Stimulated activated CD8-positive, alpha-beta memory T cell treated with anti-CD3 and anti-CD28 coated beads, Interleukin-7, amount 100 ng/mL, for 4 hours (primary cell): ENCODE measurements around the gene CYP4F8.
"Not testable (repeated sequence)": the region's sequence is repeated elsewhere in the genome, so short reads cannot be mapped to it uniquely, and the experiment has no call there.

ENCODE experiments used
- DNase-seq, 2 donors: peaks; one replicate each; pipeline ENCODE4 v3.0.0-alpha.2; 2020; ENCODE audit warnings: low read depth in 2 of 2

CYP4F8 gene

DNA sequence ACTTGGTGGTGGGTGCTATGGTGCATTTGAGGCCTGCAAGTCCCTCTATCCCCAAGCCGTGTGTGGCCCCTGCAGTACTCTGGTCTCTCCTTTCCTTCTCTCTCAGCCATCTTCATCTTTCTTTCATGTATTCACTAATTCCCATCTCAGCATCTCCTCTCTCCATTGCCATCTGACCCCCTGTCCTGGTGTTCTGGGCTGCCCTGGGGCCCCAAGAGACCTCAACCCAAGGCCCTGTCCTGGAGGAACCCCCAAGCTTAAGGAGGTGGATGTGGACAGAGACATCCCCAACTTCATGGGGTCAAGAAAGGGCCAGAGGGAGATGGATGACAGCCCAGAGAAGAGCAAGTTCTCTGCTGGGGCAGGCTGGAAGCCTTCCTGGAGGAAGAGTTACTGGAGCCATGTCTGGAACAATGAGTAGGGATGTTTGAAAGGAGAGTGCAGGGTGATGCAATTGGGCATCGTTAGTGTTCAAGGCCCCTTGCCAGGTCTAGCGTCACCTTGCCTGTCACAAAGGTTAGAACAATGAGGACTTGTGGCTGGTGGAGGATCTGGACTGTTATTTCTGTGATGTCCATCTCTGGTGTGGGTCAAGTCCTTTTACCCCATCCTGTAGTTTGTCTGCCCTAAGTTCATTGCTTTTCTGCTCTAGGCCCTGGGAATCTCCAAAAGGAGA is 29.2 kb downstream of the CYP4F8 start:
- DNase-seq: no peak

DNA sequence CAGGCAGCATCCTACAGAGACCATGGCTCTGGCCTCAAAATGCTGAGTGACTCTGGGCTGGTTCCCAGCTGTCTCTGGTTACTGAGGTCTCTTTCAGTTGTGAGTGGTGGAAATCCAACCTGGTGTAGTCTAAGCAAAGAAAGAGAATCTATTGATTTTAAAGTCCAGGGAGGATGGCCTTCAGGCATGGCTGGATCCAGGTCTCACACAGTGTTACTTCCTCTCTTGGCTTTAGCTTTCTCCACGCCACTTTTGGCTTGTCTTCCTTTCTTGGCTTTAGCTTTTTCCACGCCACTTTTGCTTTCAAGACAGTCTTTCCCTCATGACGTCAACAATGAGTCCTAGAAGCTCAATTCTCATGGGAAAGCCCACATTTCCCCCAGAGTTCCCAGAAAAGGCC is 29.8 kb downstream of the CYP4F8 start:
- no peak for DNase-seq

DNA sequence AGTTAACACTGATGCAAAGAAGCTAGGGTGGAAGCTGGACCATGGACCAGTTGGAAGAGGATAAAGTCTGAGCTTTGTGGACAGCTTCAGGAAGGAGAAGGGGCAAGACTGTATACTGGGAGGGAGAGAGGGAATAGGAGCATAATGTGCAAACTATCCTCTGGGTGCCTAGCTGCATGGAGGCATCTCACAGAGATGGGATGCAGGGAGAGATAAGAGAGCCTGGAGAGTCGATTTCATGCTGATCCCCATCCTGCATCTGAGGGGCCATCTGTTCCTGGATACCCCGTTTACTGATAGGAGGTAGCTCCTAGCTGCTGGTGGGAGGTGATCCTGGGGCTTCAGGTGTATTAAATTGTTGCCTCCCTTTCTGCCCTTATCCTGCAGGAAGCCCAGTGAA is 34.5 kb downstream of the CYP4F8 start:
- DNase-seq: no peak

DNA sequence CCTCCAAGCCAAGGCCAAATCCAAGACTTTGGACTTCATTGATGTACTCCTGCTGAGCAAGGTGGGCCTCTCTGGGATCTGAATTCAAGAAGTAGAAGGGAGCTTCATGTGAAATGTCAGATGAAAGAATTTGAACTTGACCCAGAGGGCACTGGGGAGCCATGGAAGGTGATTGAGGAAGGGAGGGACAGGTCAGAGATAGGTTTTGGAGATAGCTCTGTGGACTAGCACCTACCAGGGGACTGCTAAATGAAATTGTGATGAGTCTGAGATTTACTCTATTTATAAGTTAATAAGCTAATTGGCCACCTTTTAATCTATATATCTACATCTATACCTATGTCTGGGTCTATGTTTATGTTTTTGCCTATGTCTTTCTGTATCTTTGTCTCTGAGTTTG is 35.1 kb downstream of the CYP4F8 start:
- not testable (repeated sequence) for DNase-seq

DNA sequence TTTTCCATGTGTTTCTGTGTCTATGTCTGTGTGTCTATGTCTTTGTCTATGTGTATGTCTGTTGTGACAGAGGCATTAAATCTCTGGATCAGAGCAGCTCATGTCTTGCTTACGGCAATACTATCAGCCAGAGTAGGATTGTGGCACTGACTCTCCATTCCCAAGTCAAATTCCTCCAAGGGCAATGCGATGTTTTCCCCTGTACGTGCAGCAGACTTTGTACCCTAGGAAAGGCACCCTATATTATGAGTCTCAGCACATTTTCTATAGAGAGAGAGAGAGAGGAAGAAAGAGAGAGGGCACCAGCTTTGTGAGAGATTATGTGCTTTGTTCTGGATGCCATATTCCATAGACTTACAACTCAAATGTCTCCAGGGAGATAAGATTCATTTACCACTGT is 36.8 kb downstream of the CYP4F8 start:
- no peak for DNase-seq

DNA sequence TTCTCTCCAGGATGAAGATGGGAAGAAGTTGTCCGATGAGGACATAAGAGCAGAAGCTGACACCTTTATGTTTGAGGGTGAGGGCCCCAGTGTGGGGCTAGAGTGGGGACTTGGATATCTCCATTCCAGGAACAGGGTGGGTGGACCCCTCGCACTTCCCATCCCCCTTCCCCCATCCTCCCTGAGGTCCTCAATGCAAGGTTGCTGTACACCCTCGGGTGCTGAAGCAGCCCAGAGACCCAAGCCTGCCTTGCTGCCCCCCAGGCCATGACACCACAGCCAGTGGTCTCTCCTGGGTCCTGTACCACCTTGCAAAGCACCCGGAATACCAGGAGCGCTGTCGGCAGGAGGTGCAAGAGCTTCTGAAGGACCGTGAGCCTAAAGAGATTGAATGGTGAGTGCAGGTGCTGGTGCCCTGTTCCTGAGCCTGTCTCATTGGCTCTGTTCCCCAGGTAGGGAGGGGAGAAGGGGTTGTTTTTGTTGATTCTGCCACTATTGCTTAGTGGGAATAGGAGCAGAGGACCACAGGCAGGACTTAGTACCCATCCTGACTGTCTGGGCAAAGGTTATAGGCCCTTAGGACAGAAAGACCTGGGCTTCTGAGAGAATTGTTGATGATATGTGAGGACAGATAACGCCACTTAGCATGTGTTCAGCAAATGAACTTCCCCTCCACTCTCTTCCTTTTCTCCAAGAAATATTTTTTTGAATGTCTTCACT is 37.7 kb downstream of the CYP4F8 start:
- no peak for DNase-seq

DNA sequence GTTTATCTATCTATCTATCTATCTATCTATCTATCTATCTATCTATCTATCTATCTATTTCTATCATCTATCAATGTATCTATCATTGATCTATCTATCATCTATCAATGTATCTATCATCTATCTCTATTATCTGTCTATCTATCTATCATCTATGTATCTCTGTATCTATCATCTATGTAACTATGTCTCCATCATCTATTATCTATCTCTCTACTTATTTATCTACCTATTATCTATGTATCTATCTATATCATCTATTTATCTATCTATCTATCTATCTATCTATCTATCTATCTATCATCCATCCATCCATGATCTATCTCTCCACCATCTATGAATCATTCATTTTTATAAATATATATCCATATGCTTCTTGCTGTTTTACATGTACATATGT is 41.4 kb downstream of the CYP4F8 start:
- no peak for DNase-seq

DNA sequence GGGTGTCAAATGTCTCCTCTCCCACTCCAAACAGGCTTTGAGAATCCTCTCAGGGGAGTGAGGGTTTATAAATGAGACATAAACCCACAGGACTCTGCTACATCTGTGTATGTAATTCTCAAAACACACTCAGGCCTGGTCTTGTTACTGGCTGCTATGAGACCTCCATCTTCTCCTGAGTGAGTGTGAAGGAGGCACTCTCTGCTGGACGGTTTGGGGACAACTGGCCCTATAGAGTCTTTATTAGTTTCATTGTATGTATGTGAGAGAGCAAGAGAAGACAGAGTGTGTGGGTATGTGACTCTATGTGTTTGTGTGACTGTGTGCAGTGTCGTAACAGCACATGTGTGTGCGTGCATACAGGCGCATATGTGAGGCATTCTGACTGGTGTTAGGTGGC is 48.2 kb downstream of the CYP4F8 start:
- no peak for DNase-seq

DNA sequence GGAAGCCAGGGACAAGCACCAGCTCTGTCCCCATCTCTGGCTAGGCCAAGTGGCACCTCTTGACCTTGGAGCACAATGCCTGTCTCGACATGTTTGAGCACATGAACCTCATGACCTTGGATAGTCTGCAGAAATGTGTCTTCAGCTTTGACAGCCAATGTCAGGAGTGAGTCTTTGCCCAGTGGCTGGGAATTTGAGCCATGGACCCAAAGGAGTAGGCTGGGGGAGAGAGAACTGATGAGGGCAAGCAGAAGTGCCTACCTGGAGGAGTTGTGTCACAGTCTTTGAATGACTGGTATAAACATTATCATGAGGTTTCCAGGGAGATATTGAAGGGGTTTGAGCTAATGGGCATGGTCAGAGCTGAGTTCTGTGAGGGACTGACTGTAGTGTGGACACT is 51.2 kb downstream of the CYP4F8 start:
- no peak for DNase-seq

DNA sequence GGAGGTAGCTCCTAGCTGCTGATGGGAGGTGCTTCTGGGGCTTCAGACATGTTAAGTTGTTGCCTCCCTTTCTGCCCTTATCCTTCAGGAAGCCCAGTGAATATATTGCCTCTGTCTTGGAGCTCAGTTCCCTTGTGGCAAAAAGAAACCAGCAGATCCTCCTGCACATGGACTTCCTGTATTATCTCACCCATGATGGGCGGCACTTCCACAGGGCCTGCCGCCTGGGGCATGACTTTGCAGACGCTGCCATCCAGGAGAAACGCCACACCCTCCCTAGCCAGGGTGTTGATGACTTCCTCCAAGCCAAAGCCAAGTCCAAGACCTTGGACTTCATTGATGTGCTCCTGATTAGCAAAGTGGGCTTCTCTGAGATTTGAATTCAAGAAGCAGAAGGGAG is 51.9 kb downstream of the CYP4F8 start:
- no peak for DNase-seq

DNA sequence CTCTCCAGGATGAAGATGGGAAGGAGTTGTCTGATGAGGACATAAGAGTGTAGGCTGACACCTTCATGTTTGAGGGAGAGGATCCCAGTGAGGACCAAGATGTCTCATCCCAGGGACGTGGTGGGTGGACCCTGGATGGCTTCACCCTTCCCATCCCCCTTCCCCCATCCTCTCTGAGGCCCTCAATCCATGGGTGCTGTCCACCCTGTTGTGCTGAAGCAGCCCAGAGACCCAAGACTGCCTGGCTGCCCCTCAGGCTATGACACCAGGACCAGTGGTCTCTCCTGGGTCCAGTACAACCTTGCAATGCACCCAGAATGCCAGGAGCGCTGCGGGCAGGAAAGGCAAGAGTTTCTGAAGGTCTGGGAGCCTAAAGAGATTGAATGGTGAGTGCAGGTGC is 54.4 kb downstream of the CYP4F8 start:
- DNase-seq: no peak

DNA sequence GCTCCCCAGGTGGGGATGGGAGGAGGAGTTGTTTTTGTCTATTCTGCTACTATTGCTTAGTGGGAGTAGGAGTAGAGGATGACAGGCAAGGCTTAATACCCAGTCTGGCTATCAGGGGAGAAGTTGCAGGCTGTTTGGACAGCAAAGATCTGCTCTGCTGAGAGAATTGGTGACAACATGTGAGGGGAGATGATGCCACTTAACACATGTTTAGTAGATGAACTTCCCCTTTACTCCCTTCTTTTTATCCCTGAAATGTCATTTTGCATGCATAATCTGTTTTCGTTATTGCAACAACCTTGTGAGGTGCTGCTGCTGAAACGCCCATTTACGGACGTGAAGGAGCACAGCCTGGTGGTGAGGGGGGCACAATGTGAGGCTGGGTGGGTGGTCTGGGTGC is 54.9 kb downstream of the CYP4F8 start:
- DNase-seq: no peak

DNA sequence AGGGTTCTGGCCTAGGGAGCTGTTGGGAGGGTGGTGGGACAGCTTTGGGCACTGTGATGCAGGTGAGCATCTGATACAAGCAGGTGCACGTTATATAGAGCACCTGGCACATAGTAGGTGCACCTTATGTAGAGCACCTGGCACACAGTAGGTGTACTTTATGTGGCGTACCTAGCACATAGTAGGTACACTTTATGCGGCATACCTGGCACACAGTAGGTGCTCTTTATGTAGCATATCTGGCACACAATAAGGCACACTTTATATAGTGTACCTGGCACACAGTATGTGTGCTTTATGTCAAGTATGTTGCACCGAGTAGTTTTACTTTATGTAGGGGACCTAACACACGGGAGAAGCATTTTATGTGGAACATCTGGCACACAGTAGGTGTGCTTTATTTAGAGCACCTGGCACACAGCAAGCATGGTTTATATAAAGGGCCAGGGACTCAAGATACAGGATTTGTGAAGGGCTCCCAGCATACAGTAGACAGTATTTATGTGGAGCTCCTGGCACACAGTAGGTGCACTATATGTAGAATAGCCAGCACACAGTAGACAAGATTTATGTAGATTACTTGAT is 56.3 kb downstream of the CYP4F8 start:
- no peak for DNase-seq

DNA sequence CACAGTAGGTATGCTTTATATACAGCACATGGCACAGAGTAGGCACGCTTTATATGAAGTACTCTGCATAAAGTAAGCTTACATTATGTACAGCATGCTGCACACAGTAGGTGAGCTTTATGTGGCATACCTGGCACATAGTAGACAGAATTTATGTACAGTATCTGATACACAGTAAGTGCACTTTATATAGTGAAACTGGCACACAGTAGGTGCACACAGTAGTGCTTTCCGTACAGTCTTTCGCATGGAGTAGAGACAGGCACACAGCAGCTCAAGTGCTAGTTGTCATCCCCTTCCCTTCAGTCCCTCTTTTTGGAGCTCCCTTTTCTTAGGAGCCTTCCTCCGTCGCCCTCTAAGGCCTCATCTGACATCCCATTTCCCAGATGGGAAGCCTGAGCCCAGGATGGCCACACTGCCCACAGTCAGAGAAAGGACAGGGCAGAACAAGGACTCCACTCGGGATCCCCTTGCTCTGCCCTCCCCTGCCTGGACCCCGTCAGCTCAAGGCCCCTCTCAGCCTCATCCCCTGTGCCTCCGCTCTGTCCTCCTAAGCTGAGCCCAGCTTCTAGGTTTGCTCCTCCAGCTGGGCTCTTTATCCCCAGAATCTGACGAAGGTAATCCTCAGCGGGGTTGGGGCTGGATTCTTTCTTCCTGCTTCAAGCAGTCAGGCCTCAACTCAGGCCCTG is 57.0 kb downstream of the CYP4F8 start:
- DNase-seq: no peak

DNA sequence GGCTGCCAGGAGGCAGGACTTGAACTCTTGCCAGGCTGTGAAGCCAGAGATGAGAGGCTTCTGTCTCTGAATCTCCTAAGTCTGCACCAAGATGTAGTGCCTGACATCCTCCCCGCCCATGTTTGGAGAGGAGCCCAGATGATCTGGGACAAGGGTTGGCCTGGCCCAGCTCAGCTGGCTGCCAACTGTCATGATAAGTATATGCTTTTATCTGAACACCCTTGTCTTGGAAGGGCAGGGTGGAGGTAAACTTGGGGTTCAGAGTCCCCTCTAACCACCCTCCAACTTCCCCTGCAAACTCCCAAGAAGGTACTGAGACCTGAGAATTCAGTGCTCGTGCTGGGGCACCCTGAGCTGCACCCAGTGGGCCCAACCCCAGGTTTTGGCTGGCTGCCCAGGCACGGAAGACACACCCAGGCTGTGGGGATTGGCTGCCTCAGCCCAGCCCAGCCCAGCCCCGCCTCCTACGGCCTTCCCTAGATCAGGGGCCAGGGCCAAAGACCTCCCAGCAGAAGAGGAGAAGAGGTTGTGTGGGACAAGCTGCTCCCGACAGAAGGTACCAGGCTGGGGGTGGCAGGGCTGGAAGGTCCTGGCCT is 57.7 kb downstream of the CYP4F8 start, which contains the start of gene CYP4F12:
CYP4F12 (plus strand) TSS at position 508 of the 596 bp plus-strand sequence. CDS start 443 bp downstream, outside the sequence.
- DNase-seq: no peak

DNA sequence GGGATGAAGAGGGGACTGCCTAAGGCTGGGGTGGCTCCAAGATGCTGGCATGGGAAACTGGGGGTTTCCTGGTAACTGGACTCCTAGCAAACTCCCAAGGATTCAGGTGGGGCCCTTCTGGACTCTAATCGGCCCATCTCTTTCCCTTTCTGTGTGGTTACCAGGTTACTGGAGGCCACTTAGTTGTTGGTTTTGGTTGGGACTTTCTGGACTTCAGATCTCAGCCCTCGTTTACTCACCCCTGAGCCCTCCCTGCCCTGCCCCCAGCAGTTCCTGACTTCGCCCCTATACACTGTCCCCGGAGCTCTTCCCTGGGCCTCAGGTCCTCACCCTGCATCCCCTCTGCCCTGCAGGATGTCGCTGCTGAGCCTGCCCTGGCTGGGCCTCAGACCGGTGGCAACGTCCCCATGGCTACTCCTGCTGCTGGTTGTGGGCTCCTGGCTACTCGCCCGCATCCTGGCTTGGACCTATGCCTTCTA is 58.2 kb downstream of the CYP4F8 start:
- no peak for DNase-seq

DNA sequence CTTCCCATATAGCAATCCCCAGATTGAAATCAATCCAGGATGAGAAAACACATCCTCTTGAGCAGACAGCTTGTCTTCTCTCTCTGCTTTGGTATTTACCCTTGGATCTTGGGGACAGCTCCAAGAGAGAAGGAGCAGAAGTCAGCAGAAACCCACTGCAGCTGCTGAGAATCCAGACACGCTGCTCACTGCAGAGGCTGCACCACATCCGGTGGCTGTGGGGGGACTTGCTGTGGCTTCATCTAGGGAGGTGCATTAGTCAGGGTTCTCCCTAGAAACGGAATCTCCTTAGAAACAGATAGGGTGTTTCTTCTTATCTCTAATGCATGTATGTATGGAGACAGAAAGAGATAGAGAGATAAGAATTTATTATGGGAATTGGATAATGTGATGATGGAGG is 60.5 kb downstream of the CYP4F8 start:
- no peak for DNase-seq

DNA sequence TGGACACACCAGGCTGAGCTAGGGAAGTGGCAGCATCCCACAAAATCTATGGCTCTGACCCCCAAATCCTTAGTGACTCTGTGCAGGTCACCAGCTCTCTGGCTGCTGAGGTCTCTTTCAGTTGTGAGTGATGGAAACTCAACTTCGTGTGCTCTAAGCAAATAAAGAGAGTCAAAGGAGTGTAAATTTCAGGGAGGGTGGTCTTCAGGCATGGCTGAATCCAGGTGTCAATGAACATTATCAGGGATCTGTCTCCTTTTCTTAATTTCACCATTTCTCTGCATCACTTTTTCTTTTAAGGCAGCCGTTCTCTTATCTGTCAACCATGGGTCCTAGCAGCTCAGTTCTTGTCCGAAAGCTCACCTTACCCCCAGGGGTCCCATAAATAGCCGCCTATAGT is 64.1 kb downstream of the CYP4F8 start:
- no peak for DNase-seq

DNA sequence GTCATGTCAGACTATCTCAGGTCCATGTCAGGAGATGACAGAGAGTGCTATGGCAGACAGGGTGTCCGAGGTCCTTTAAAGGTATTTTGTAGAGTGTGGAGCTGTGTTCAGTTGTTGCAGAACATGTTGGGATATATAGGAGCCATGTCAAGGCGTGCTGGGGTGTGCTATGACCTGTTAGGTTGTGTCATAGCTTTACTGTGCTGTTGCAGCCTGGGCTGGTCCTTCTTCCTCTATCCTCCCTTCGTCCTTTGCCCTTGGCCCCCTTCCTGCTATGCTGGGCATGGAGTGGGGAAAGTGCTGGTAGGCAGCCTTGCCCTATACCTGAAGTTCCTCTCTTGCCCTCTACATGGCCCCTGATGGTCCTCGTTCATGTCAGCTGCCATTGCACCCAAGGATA is 64.8 kb downstream of the CYP4F8 start:
- not testable (repeated sequence) for DNase-seq
